Subcutaneous abdominal adipose tissue (tissue), 5 donors: ENCODE measurements around the gene C15orf39.
"Not testable (repeated sequence)": the region's sequence is repeated elsewhere in the genome, so short reads cannot be mapped to it uniquely, and the experiment has no call there.

Experiments
- H3K27ac ChIP-seq: one replicate; pipeline ENCODE4 v1.7.0; 2013; ENCODE audit warnings: low read depth, mild to moderate bottlenecking, inconsistent platforms, low read length, moderate library complexity
- H3K27me3 ChIP-seq, 5 donors: one replicate each; pipeline ENCODE4 v1.7.0; 2013; ENCODE audit warnings: low read length in 5 of 5, inconsistent platforms in 1 of 5; ENCODE audit not compliant: control insufficient read depth in 5 of 5, insufficient read depth in 4 of 5
- H3K36me3 ChIP-seq, 5 donors: one replicate each; pipeline ENCODE4 v1.7.0; 2013; ENCODE audit warnings: low read length in 5 of 5; ENCODE audit not compliant: control insufficient read depth in 5 of 5, insufficient read depth in 5 of 5
- H3K4me1 ChIP-seq, 5 donors: one replicate each; pipeline ENCODE4 v1.7.0; 2013; ENCODE audit warnings: low read length in 5 of 5, mild to moderate bottlenecking in 3 of 5, moderate library complexity in 1 of 5; ENCODE audit not compliant: control insufficient read depth in 5 of 5, insufficient read depth in 5 of 5
- H3K4me3 ChIP-seq, 5 donors: one replicate each; pipeline ENCODE4 v1.7.0; 2013; ENCODE audit warnings: low read length in 5 of 5, low read depth in 1 of 5
- H3K9ac ChIP-seq, 5 donors: one replicate each; pipeline ENCODE4 v1.7.0; 2013; ENCODE audit warnings: low read length in 5 of 5, mild to moderate bottlenecking in 4 of 5, moderate library complexity in 3 of 5
- H3K9me3 ChIP-seq, 5 donors: one replicate each; pipeline ENCODE4 v1.7.0; 2013; ENCODE audit warnings: low read length in 5 of 5; ENCODE audit not compliant: control insufficient read depth in 5 of 5
- donor health status: healthy.
- donor health status: healthy.
- donor health status: healthy.
- donor health status: healthy.
- donor health status: healthy.

C15orf39 gene

DNA sequence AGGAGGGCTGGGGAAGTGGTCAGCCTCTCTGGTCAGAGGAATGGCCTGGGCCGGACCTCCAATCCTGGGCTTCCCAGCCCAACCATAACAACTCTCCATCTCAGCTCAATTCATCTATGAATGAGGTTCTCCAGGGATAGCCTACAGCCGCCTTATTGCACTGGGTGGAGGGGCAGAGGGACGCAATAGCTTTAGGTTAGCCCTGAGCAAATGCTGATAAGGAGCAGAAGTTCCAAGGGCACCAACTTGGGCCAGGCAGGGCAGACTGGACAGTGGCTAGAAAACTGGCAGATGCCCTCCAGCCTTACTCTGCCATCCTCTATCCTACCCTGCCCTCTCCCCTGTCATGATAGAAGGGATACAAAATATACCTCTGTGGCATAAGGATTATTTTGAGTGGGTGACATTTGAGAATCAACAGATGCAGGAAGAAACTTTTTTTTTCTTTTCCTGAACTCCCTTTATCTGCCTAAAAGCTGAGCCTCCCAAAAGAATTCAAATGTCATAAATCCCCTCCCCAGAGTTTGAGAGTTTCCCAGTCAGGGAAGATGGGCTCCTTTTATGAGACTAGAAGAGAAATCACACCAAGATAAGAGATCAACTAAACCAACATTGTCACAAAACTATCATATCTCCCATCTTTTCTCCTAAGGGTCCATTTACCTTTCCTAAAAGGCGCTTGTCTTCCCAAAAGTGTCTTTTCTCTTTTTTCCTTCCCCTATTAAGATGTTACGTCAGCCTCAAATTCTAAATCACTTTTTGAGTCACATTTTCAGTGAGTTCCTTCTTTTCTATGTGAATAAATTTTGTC, 40.4 kb upstream of the C15orf39 start:
- H3K27me3 ChIP-seq, result no peaks in the 10 kb centered on the region
- no peaks in the 10 kb centered on the region for H3K9me3 ChIP-seq
- no peaks in the 10 kb centered on the region for H3K36me3 ChIP-seq
- no peaks in the 10 kb centered on the region for H3K4me1 ChIP-seq
- H3K27ac ChIP-seq, result no peak overlapping the region
- H3K9ac ChIP-seq, result no peak overlapping the region
- H3K4me3 ChIP-seq, result no peak overlapping the region

DNA sequence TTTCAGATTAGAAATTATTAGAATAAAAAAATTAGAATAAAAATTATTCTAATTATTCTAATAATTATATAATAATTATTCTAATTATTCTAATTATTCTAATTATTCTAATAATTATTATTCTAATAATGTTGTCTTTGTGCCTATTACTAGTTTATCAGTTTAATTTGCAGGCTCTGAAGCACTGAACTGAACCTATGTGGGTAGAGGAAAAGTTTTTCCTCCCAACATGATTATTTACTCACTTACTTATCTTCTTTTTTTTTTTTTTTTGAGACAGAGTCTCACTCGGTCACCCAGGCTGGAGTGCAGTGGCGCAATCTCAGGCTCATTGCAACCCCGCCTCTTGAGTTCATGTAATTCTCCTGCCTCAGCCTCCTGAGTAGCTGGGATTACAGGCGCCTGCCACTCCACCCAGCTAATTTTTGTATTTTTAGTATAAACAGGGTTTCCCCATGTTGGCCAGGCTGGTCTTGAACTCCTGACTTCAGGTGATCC, 39.7 kb upstream of the C15orf39 start:
- Histone ChIP-seq H3K27ac (no peak overlapping the region), H3K4me3 (no peak overlapping the region), H3K9ac (no peak overlapping the region), H3K36me3 (no peaks in the 10 kb centered on the region), H3K9me3 (no peaks in the 10 kb centered on the region), H3K27me3 (no peaks in the 10 kb centered on the region), H3K4me1 (no peaks in the 10 kb centered on the region)

DNA sequence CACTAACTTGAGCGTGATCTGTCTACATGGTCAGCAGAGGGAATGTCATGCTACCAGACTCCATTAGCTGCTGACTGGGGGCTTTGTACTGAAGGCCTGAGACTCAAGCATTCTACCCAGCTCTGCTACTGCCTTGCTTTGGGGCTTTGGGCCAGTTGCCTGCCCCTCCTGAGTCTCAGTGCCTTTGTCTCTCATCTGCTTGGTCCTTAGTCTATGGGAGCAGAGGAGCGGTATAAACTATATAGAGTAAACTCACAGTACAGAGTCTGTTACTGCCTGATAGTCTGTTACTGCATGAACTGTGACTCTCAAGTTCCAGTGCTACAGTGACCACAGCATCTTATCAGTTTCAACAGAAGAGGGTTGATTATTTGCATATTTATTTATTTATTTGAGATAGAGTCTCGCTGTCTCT, 38.5 kb upstream of the C15orf39 start:
- no peaks in the 10 kb centered on the region for H3K4me1 ChIP-seq
- no peak overlapping the region for H3K27ac ChIP-seq
- no peaks in the 10 kb centered on the region for H3K9me3 ChIP-seq
- H3K9ac ChIP-seq, result no peak overlapping the region
- no peak overlapping the region for H3K4me3 ChIP-seq
- no peaks in the 10 kb centered on the region for H3K27me3 ChIP-seq
- no peaks in the 10 kb centered on the region for H3K36me3 ChIP-seq

DNA sequence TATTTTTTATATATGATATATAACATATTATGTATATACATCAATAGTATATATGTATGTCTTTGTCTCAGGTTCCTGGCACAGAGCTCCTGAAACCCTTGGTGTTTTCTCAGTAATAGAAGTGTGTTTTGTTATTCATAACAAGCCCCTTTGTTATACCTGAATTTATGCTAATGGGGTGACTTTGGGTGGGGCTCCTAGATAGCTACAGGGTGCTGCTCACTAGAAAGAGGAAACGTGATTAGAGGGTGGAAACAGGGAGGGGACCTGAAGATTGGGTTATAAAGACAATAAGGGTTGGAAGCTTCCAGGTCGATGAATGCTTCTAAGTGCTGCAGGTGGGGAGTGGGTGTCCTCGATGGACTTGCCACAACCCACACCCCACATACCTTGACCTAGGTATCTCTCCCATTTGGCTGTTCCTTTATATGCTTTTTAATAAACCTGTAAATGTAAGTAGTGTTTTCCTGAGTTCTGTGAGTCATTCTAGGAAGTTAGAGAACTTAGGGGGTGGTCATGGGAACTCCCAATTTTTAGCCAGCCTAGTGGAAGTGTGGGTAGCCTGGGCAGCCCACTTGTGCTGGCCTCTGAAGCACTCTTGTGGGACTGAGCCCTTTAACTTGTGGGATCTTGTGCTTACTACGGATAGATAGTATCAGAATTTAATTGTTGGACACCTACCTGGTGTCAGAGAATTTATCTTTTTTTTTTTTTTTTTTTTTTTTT, 36.9 kb upstream of the C15orf39 start:
- Histone ChIP-seq H3K9me3 (peaks cover 0 to 8% (median 0%) of the 10 kb centered on the region in 5 donors), H3K4me3 (no peak overlapping the region), H3K27me3 (no peaks in the 10 kb centered on the region), H3K9ac (no peak overlapping the region), H3K4me1 (no peaks in the 10 kb centered on the region), H3K27ac (no peak overlapping the region), H3K36me3 (no peaks in the 10 kb centered on the region)

DNA sequence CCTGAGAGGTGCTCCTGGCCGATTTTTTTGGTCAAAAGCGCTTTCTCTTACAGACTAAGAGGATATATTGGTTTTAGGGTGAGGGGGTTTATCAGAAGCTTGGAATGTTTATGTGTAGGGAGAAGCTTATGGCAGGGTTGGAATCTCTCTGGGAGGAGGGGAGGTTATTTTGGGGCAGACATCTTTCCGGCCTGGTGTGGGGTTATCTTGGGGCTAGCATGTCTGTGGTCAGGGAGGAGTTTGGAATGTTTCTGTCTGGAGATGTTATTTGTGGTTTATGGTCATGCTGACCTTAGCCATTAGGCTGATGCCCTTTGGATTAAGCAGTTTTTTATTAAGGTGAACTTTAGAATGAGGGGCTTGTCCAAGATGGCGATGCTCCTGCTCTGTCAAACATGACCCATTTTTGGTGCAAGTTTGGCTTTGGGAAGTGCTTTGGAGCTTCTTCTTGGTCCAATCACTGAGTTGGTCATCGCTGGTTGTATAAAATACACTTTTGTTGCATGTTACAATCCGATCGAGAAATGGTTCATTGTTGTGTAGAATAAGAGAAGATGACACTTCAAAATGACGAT, 35.1 kb upstream of the C15orf39 start:
- H3K27me3 ChIP-seq, H3K36me3 ChIP-seq, H3K4me3 ChIP-seq, H3K9me3 ChIP-seq, H3K4me1 ChIP-seq, H3K9ac ChIP-seq, H3K27ac ChIP-seq: not testable (repeated sequence)

DNA sequence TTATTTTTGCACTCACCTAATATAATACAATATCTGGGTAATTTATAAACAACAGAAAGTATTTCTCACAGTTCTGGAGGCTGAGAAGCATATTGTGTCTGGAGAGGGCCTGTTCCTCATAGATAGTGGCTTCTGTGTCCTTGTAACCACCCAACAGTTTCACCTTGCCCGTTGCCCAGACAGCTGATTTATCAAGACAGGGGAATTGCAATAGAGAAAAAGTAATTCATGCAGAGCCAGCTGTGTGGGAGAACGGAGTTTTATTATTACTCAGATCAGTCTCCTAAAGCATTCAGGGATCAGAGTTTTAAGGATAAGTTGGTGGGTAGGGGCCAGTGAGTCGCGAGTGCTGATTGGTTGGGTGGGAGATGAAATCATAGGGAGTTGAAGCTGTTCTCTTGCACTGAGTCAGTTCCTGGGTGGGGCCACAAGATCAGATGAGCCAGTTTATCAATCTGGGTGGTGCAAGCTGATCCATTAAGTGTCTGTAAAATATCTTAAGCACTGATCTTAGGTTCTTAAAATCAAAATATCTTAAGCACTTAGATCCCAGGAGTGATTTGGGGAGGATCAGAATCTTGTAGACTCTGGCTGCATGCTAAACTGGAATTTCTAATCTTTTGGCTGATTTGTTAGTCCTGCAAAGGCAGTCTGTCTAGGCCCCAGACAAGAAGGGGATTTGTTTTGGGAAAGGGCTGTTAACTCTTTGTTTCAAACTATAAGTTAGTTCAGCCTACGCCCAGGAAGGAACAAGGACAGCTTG, 33.9 kb upstream of the C15orf39 start:
- Histone ChIP-seq H3K4me1 (no peaks in the 10 kb centered on the region), H3K27me3 (no peaks in the 10 kb centered on the region), H3K36me3 (no peaks in the 10 kb centered on the region), H3K27ac (no peak overlapping the region), H3K9ac (no peak overlapping the region), H3K9me3 (peaks cover 0 to 8% (median 0%) of the 10 kb centered on the region in 5 donors), H3K4me3 (no peak overlapping the region)

DNA sequence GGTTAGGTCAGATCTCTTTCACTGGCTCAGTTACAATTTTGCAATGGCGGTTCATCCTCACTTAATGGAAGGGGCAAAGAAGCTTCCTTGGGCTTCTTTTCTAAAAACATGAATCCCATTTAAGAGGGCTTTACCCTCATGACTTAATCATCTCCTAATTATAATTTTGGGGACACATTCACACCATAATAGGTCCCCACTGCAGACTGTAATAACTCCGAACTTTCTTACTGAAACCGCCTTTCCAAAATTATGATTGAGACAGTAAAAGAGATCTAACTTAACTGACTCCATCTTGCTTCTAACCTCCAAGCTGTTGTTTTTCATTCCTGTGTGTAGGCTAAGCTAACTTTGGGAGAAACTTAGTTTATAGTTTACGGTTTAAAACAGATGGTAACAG, 33.3 kb upstream of the C15orf39 start:
- Histone ChIP-seq H3K36me3 (no peaks in the 10 kb centered on the region), H3K4me1 (peaks cover 0 to 1% (median under 1%) of the 10 kb centered on the region in 5 donors), H3K27ac (no peak overlapping the region), H3K27me3 (no peaks in the 10 kb centered on the region), H3K9me3 (peaks cover 0 to 8% (median 0%) of the 10 kb centered on the region in 5 donors), H3K4me3 (no peak overlapping the region), H3K9ac (no peak overlapping the region)

DNA sequence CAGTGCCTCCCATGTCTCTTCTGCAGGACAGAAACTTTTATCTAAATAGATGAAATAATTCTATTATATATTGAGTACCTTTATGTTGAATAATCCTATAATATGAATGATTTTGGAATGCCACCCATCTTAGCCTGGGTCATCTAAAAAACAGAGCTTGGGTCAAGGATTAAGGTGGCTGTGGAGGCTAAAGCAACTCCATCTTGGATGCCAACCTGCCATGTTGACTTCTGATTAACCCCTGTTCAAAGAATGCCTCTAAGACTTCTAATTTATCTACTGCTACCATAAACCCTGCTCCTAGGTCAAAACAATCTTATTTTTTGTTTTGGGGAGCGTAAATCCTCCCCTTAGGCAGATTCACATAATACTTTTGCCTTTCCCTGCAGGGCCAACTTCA, 31.5 kb upstream of the C15orf39 start:
- no peak overlapping the region for H3K27ac ChIP-seq
- H3K36me3 ChIP-seq, result no peaks in the 10 kb centered on the region
- no peak overlapping the region for H3K9ac ChIP-seq
- peaks cover 0 to 19% (median 17%) of the 10 kb centered on the region in 5 donors for H3K4me1 ChIP-seq
- no peak overlapping the region for H3K4me3 ChIP-seq
- no peaks in the 10 kb centered on the region for H3K27me3 ChIP-seq
- H3K9me3 ChIP-seq, result peaks cover 0 to 8% (median 0%) of the 10 kb centered on the region in 5 donors

DNA sequence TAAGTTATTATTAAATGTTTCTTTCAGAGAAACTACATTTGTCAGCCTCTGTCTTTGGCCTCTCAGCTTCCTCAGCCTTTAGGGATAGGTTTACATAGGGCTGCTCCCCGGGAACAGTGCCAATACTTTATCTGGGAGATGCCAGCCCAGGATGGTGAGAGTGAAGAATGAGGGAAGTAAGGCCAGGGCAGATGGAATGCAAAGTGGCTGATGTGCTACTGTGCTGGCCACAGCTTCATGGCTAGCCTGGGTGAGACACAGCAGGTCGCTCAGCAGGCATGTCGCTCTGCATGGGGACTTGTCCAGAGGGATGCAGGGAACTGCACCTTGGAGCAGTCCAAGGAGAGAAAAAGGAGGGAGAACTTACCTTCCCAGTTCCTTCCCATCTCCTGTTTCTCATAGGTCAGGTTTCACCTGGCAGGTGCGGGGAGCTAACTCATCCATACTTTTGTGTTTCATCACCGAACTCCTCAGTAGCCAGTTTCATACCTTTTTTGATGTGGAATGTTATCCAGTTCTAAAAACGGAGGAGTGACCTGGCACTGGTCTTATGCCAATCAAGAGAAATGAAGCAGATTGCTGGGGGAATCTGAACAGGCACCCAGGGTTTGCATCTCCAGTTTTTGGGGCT, 30.9 kb upstream of the C15orf39 start:
- Histone ChIP-seq H3K9me3 (peaks cover 0 to 8% (median 0%) of the 10 kb centered on the region in 5 donors), H3K9ac (no peak overlapping the region), H3K27me3 (no peaks in the 10 kb centered on the region), H3K36me3 (no peaks in the 10 kb centered on the region), H3K27ac (no peak overlapping the region), H3K4me1 (peaks cover 0 to 25% (median 23%) of the 10 kb centered on the region in 5 donors), H3K4me3 (no peak overlapping the region)
